Urinary bladder (tissue), 2 donors: ENCODE measurements around the gene MAB21L3. TPM values are rescaled to one million over a fixed set of nuclear protein-coding genes. Genes with fewer than 3 reads are reported as not detected.

ENCODE experiments used
- polyA plus RNA-seq: library from polyadenylated mRNA; stranded (reverse); fragments of 200-250 nt; gene quantifications from one replicate; pipeline ENCODE4 v1.2.3, GENCODE V29; 2013
- total RNA-seq: library from RNA; depleted of rRNA; stranded (reverse); fragments of >200 nt; gene quantifications from one replicate; pipeline ENCODE4 v1.2.3, GENCODE V29; 2014
- donor health status: healthy.

MAB21L3 gene
- total and polyA plus RNA-seq, 2 donors, result 0.76 to 3.2 TPM

Other genes with a start within 250 kb of the MAB21L3 start
- gene SLC22A15, start 134.9 kb upstream of the MAB21L3 start, total RNA-seq, result 6.6 TPM
- 1.5 TPM for gene SLC22A15, start 134.9 kb upstream of the MAB21L3 start, polyA plus RNA-seq